ENCODE data around the gene FBN1.

The FBN1 gene

GRCh38 chr15:48478581-48478980 is 166.9 kb downstream of the FBN1 start:
- Histone ChIP-seq H3K9me3 (ENCODE audit: severe bottlenecking) (no peaks in the 10 kb centered on the region), H3K36me3 (no peaks in the 10 kb centered on the region), H3K27me3 (ENCODE audit: insufficient read depth, low read depth, severe bottlenecking) (no peaks in the 10 kb centered on the region), H3K27ac (no peak overlapping the region), H3K4me3 (ENCODE audit: low read depth, low read length) (no peak overlapping the region)
- TF ChIP-seq CTCF (IDR thresholded peaks at IDR 0.05; ENCODE audit: low read depth, low read length), result no peak
- DNase-seq, result no peak

GRCh38 chr15:48477795-48478360 is 167.6 kb downstream of the FBN1 start:
- Histone ChIP-seq H3K27me3 (ENCODE audit: insufficient read depth, low read depth, severe bottlenecking) (no peaks in the 10 kb centered on the region), H3K4me3 (ENCODE audit: low read depth, low read length) (no peak overlapping the region), H3K27ac (no peak overlapping the region), H3K9me3 (ENCODE audit: severe bottlenecking) (no peaks in the 10 kb centered on the region), H3K36me3 (no peaks in the 10 kb centered on the region)
- TF ChIP-seq CTCF (IDR thresholded peaks at IDR 0.05; ENCODE audit: low read depth, low read length), result no peak
- DNase-seq, result no peak

DNA sequence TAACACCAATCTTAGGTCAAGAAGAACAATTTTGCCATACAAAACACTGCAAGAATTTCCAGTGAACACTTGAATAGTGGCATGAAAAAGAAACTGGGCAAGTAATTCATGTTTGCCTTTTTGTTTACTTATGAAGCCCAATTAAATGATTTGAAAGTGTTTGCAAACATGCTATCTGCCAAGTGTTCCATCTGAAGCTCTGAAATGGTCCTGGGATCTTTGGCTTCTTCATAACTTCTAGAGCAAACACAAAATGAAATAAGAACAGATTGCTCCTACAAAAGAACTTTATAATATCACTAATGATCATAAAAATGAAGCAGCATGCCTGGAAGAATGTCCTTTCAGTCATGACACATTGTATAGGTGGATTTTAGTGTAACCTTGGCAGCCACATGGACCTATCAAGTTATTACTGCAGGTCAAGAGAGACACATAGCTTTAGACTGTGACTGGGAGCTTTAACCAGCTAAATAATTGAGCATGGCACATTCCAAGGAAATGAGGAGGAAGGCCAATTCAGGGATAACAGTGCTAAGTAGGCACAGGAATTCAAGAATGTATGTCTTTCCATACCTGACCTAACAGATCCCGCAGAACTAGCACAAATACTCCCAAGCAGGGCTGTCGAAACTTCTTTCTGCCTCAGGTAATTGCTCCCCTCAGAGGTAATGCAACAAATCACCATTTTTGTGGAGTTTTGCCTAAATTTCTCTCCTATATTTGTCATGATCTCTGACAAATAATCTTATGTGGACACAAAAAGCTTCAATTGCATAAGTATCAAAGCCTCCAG is 169.7 kb downstream of the FBN1 start:
- no peaks in the 10 kb centered on the region for H3K36me3 ChIP-seq
- H3K4me3 ChIP-seq (ENCODE audit: low read depth, low read length), result no peak overlapping the region
- no peak for TF ChIP-seq CTCF (IDR thresholded peaks at IDR 0.05; ENCODE audit: low read depth, low read length)
- H3K9me3 ChIP-seq (ENCODE audit: severe bottlenecking), result no peaks in the 10 kb centered on the region
- no peaks in the 10 kb centered on the region for H3K27me3 ChIP-seq (ENCODE audit: insufficient read depth, low read depth, severe bottlenecking)
- H3K27ac ChIP-seq, result no peak overlapping the region
- no peak for DNase-seq

- Histone ChIP-seq H3K27me3 (ENCODE audit: insufficient read depth, low read depth, severe bottlenecking) (no peaks in the 10 kb centered on the region), H3K36me3 (no peaks in the 10 kb centered on the region), H3K4me3 (ENCODE audit: low read depth, low read length) (no peak overlapping the region), H3K27ac (no peak overlapping the region), H3K9me3 (ENCODE audit: severe bottlenecking) (no peaks in the 10 kb centered on the region)
- no peak for DNase-seq
- no peak for TF ChIP-seq CTCF (IDR thresholded peaks at IDR 0.05; ENCODE audit: low read depth, low read length)
These were observed 171.8 kb downstream of the FBN1 start for GRCh38 chr15:48473667-48474066.

DNA sequence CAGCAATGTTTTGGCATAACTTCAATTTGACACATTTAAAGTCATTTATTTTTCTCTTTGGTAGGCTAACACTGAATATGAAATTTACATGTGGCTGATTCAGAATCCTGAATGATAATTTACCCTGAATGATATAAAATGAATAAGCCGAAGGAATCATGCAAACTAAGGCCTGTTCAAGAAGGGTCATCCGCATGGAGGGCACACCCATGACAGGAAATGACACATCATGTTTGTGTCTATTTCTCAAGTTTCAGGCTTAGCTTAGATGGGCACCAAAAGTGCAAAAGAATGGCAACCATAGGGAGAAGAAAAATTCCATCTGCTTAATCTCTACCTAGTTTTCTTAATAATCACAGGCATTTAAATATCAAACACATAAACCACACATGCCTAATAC is 172.8 kb downstream of the FBN1 start:
- no peak overlapping the region for H3K27ac ChIP-seq
- H3K27me3 ChIP-seq (ENCODE audit: insufficient read depth, low read depth, severe bottlenecking), result no peaks in the 10 kb centered on the region
- no peak overlapping the region for H3K4me3 ChIP-seq (ENCODE audit: low read depth, low read length)
- no peaks in the 10 kb centered on the region for H3K9me3 ChIP-seq (ENCODE audit: severe bottlenecking)
- no peaks in the 10 kb centered on the region for H3K36me3 ChIP-seq
- no peak for TF ChIP-seq CTCF (IDR thresholded peaks at IDR 0.05; ENCODE audit: low read depth, low read length)
- no peak for DNase-seq
